HL-60 (cell line): ENCODE results near the gene NUP210.

Experiments used
- DNase-seq, 2 experiments: peaks; one replicate each; pipeline ENCODE4 v3.0.0-alpha.2; 2010 to 2020; ENCODE audit warnings: low read depth in 1 of 2, low spot score in 1 of 2
- H3K27ac ChIP-seq: fragments of 250-450 bp; sonication (Bioruptor Pico); replicated peaks from 2 replicates; pipeline ENCODE4 v1.5.1; 2020; ENCODE audit warnings: mild to moderate bottlenecking, moderate library complexity
- H3K27me3 ChIP-seq: fragments of 250-450 bp; sonication (Bioruptor Pico); 2 replicates; pipeline ENCODE4 v1.5.1; 2021; ENCODE audit warnings: mild to moderate bottlenecking, moderate library complexity; ENCODE audit not compliant: insufficient read depth, poor library complexity, severe bottlenecking
- H3K4me3 ChIP-seq: replicated peaks from 2 replicates; pipeline ENCODE4 v1.5.1; 2011; ENCODE audit warnings: mild to moderate bottlenecking, control low read depth, low read length; ENCODE audit not compliant: insufficient read depth
- GABPA ChIP-seq: IDR thresholded peaks from 2 replicates; pipeline ENCODE4 v1.6.1; 2012; ENCODE audit warnings: low read depth
- POLR2AphosphoS5 ChIP-seq: IDR thresholded peaks from 2 replicates; pipeline ENCODE4 v1.6.1; 2012; ENCODE audit warnings: low read depth
- SPI1 ChIP-seq: IDR thresholded peaks from 2 replicates; pipeline ENCODE4 v1.6.1; 2012; ENCODE audit warnings: low read depth, mild to moderate bottlenecking, borderline replicate concordance
- TF ChIP-seq, protein P1 (sequence below): IDR thresholded peaks from 2 replicates; pipeline ENCODE4 v1.6.1; 2012; ENCODE audit warnings: low read depth; ENCODE audit not compliant: insufficient replicate concordance
- TF ChIP-seq, protein P2 (sequence below): IDR thresholded peaks from one replicate; pipeline ENCODE4 v1.5.1; 2011; ENCODE audit warnings: low read length, control low read depth, inconsistent platforms; ENCODE audit not compliant: insufficient read depth

NUP210 gene

GRCh38 chr3:13308380-13308801 is 111.7 kb downstream of the NUP210 start:
- Histone ChIP-seq H3K27ac (no peak overlapping the region), H3K27me3 (no peaks in the 10 kb centered on the region), H3K4me3 (no peak overlapping the region)
- DNase-seq, result peak in 1 of 2 experiments; percentile 56
- TF ChIP-seq, protein P1, sequence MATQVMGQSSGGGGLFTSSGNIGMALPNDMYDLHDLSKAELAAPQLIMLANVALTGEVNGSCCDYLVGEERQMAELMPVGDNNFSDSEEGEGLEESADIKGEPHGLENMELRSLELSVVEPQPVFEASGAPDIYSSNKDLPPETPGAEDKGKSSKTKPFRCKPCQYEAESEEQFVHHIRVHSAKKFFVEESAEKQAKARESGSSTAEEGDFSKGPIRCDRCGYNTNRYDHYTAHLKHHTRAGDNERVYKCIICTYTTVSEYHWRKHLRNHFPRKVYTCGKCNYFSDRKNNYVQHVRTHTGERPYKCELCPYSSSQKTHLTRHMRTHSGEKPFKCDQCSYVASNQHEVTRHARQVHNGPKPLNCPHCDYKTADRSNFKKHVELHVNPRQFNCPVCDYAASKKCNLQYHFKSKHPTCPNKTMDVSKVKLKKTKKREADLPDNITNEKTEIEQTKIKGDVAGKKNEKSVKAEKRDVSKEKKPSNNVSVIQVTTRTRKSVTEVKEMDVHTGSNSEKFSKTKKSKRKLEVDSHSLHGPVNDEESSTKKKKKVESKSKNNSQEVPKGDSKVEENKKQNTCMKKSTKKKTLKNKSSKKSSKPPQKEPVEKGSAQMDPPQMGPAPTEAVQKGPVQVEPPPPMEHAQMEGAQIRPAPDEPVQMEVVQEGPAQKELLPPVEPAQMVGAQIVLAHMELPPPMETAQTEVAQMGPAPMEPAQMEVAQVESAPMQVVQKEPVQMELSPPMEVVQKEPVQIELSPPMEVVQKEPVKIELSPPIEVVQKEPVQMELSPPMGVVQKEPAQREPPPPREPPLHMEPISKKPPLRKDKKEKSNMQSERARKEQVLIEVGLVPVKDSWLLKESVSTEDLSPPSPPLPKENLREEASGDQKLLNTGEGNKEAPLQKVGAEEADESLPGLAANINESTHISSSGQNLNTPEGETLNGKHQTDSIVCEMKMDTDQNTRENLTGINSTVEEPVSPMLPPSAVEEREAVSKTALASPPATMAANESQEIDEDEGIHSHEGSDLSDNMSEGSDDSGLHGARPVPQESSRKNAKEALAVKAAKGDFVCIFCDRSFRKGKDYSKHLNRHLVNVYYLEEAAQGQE, result no peak
- TF ChIP-seq, protein P2, sequence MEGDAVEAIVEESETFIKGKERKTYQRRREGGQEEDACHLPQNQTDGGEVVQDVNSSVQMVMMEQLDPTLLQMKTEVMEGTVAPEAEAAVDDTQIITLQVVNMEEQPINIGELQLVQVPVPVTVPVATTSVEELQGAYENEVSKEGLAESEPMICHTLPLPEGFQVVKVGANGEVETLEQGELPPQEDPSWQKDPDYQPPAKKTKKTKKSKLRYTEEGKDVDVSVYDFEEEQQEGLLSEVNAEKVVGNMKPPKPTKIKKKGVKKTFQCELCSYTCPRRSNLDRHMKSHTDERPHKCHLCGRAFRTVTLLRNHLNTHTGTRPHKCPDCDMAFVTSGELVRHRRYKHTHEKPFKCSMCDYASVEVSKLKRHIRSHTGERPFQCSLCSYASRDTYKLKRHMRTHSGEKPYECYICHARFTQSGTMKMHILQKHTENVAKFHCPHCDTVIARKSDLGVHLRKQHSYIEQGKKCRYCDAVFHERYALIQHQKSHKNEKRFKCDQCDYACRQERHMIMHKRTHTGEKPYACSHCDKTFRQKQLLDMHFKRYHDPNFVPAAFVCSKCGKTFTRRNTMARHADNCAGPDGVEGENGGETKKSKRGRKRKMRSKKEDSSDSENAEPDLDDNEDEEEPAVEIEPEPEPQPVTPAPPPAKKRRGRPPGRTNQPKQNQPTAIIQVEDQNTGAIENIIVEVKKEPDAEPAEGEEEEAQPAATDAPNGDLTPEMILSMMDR, result peak; percentile 49

- TF ChIP-seq GABPA (no peak), POLR2AphosphoS5 (no peak), SPI1 (no peak)
- TF ChIP-seq, protein P2, result no peak
- TF ChIP-seq, protein P1, result no peak
- no peaks in the 10 kb centered on the region for H3K27me3 ChIP-seq
- no peak overlapping the region for H3K4me3 ChIP-seq
- no peak for DNase-seq
- no peak overlapping the region for H3K27ac ChIP-seq
Observed at GRCh38 chr3:13307041-13307440, 113.1 kb downstream of the NUP210 start.

- DNase-seq, result no peak
- H3K27ac ChIP-seq, result no peak overlapping the region
- H3K27me3 ChIP-seq, result no peaks in the 10 kb centered on the region
- no peak overlapping the region for H3K4me3 ChIP-seq
- TF ChIP-seq, protein P2, result no peak
- TF ChIP-seq, protein P1, result no peak
- TF ChIP-seq SPI1 (no peak), GABPA (no peak), POLR2AphosphoS5 (no peak)
Observed at GRCh38 chr3:13305623-13306022, 114.5 kb downstream of the NUP210 start.
